NT2/D1 (cell line): ENCODE data around the gene UBR2.

Source experiments
- SUZ12 ChIP-seq: IDR thresholded peaks from 2 replicates; pipeline ENCODE4 v1.6.1; 2011; ENCODE audit not compliant: insufficient read length, insufficient read depth; ENCODE audit errors: extremely low read depth
- YY1 ChIP-seq: IDR thresholded peaks from 2 replicates; pipeline ENCODE4 v1.6.1; 2011; ENCODE audit not compliant: insufficient read length, insufficient read depth
- ZNF274 ChIP-seq: IDR thresholded peaks from 2 replicates; pipeline ENCODE4 v1.6.1; 2011; ENCODE audit warnings: mild to moderate bottlenecking, low read depth, low read length

- no peak for TF ChIP-seq SUZ12
- TF ChIP-seq ZNF274 = no peak
- no peak for TF ChIP-seq YY1
These were observed 24.7 kb upstream of the UBR2 start for GRCh38 chr6:42539135-42539534.
